Measurements from ENCODE around the gene RAB38.

The RAB38 gene

GRCh38 chr11:88151709-88152265 is 23.5 kb downstream of the RAB38 start:
- no peak for DNase-seq (ENCODE audit: low read depth in 1 of 2, low spot score in 1 of 2)
- no peaks in the 10 kb centered on the region for H3K27me3 ChIP-seq (ENCODE audit: insufficient read depth, poor library complexity, severe bottlenecking)
- no peak overlapping the region for H3K27ac ChIP-seq (replicated peaks)
- no peak overlapping the region for H3K4me3 ChIP-seq (replicated peaks; ENCODE audit: insufficient read depth, low read length)
- TF ChIP-seq, protein P1, sequence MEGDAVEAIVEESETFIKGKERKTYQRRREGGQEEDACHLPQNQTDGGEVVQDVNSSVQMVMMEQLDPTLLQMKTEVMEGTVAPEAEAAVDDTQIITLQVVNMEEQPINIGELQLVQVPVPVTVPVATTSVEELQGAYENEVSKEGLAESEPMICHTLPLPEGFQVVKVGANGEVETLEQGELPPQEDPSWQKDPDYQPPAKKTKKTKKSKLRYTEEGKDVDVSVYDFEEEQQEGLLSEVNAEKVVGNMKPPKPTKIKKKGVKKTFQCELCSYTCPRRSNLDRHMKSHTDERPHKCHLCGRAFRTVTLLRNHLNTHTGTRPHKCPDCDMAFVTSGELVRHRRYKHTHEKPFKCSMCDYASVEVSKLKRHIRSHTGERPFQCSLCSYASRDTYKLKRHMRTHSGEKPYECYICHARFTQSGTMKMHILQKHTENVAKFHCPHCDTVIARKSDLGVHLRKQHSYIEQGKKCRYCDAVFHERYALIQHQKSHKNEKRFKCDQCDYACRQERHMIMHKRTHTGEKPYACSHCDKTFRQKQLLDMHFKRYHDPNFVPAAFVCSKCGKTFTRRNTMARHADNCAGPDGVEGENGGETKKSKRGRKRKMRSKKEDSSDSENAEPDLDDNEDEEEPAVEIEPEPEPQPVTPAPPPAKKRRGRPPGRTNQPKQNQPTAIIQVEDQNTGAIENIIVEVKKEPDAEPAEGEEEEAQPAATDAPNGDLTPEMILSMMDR (IDR thresholded peaks at IDR 0.05; ENCODE audit: insufficient read depth, low read length): no peak
- no peak for TF ChIP-seq SPI1 (IDR thresholded peaks at IDR 0.05; ENCODE audit: borderline replicate concordance, low read depth)
- no peak for TF ChIP-seq GABPA (IDR thresholded peaks at IDR 0.05; ENCODE audit: low read depth)
- TF ChIP-seq POLR2AphosphoS5 (IDR thresholded peaks at IDR 0.05; ENCODE audit: low read depth): no peak
- TF ChIP-seq REST (IDR thresholded peaks at IDR 0.05; ENCODE audit: insufficient replicate concordance, low read depth): no peak

DNA sequence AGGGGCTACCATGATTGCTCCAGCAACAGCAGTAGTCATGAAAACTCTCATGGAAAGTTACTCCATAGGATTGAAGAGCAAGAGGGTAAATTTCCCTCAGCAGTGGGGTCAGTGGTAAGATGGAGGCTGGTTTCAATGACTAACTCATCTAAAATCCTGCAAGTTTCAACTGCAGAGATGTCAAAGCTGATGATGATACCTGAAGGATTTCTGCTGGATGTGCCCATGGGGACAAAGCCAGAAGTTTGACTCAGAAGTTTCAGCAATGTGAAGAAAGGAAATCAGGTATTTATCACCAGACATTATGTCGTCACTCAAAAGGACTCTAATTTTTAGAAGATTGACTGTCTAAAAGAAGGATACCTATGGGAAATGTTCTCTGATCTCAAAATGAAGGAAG is 29.1 kb downstream of the RAB38 start:
- DNase-seq (ENCODE audit: low read depth in 1 of 2, low spot score in 1 of 2): no peak
- Histone ChIP-seq H3K27ac (replicated peaks) (no peak overlapping the region), H3K27me3 (ENCODE audit: insufficient read depth, poor library complexity, severe bottlenecking) (no peaks in the 10 kb centered on the region), H3K4me3 (replicated peaks; ENCODE audit: insufficient read depth, low read length) (no peak overlapping the region)
- no peak for TF ChIP-seq REST (IDR thresholded peaks at IDR 0.05; ENCODE audit: insufficient replicate concordance, low read depth)
- TF ChIP-seq, protein P1 (IDR thresholded peaks at IDR 0.05; ENCODE audit: insufficient read depth, low read length): no peak
- no peak for TF ChIP-seq POLR2AphosphoS5 (IDR thresholded peaks at IDR 0.05; ENCODE audit: low read depth)
- no peak for TF ChIP-seq GABPA (IDR thresholded peaks at IDR 0.05; ENCODE audit: low read depth)
- no peak for TF ChIP-seq SPI1 (IDR thresholded peaks at IDR 0.05; ENCODE audit: borderline replicate concordance, low read depth)

DNA sequence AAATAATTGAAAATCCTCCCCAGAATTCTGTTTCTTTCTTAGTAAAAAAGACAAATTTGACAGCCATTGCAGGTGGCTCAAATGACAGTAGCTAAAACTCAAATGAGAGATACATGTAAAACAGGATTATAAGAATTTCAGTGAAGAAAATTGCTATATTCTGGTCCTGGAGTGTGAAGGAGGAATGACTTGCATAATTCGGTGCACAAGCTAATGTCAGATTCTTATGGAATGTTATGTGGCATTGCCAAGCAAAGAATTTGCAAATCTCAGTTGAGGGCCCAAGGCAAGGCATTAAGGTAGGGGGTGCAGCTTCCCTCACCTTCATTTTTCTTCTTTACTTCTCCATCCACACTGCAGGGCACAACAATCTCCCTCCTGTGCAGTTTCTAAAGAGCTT is 35.4 kb downstream of the RAB38 start:
- no peaks in the 10 kb centered on the region for H3K27me3 ChIP-seq (ENCODE audit: insufficient read depth, poor library complexity, severe bottlenecking)
- TF ChIP-seq, protein P1 (IDR thresholded peaks at IDR 0.05; ENCODE audit: insufficient read depth, low read length): no peak
- TF ChIP-seq SPI1 (IDR thresholded peaks at IDR 0.05; ENCODE audit: borderline replicate concordance, low read depth): no peak
- no peak for TF ChIP-seq GABPA (IDR thresholded peaks at IDR 0.05; ENCODE audit: low read depth)
- TF ChIP-seq REST (IDR thresholded peaks at IDR 0.05; ENCODE audit: insufficient replicate concordance, low read depth): no peak
- no peak for TF ChIP-seq POLR2AphosphoS5 (IDR thresholded peaks at IDR 0.05; ENCODE audit: low read depth)
- DNase-seq (ENCODE audit: low read depth in 1 of 2, low spot score in 1 of 2): no peak
- no peak overlapping the region for H3K27ac ChIP-seq (replicated peaks)
- no peak overlapping the region for H3K4me3 ChIP-seq (replicated peaks; ENCODE audit: insufficient read depth, low read length)
